Measurements from ENCODE around the gene ZSCAN26. TPM values are rescaled to one million over a fixed set of nuclear protein-coding genes. Genes with fewer than 3 reads are reported as not detected.

ZSCAN26 gene
- total RNA-seq, 1 donor from 2014 or later = 16.9 TPM

GRCh38 chr6:28322661-28323060, 55.7 kb downstream of the ZSCAN26 start:
- no peak for DNase-seq (ENCODE audit: low spot score)

- DNase-seq (ENCODE audit: low spot score) = no peak
Measured at GRCh38 chr6:28323813-28324424, 57.0 kb downstream of the ZSCAN26 start.

GRCh38 chr6:28326371-28326948, 59.5 kb downstream of the ZSCAN26 start:
- DNase-seq (ENCODE audit: low spot score) = no peak

Other genes with a start within 250 kb of the ZSCAN26 start
- 1.6 TPM for gene ZNF165, start 186.6 kb upstream of the ZSCAN26 start, total RNA-seq
- gene ZSCAN16, start 142.5 kb upstream of the ZSCAN26 start, total RNA-seq = 9.9 TPM
- gene ZKSCAN8, start 125.3 kb upstream of the ZSCAN26 start, total RNA-seq = 28.6 TPM
- gene ZSCAN9, start 41.9 kb upstream of the ZSCAN26 start, total RNA-seq = 22.4 TPM
- 6.2 TPM for gene ZKSCAN4, start 14.9 kb upstream of the ZSCAN26 start, total RNA-seq
- 1.4 TPM for gene NKAPL, start 7.8 kb upstream of the ZSCAN26 start, total RNA-seq
- 3.1 TPM for gene PGBD1, start 14.4 kb downstream of the ZSCAN26 start, total RNA-seq
- gene ZSCAN31, start 69.0 kb downstream of the ZSCAN26 start, total RNA-seq = 13.9 TPM
- gene ZKSCAN3, start 82.8 kb downstream of the ZSCAN26 start, total RNA-seq = 8.7 TPM
- 11.1 TPM for gene ZSCAN12, start 132.6 kb downstream of the ZSCAN26 start, total RNA-seq
- 11.2 TPM for gene ZSCAN23, start 176.3 kb downstream of the ZSCAN26 start, total RNA-seq
- gene GPX6, start 248.7 kb downstream of the ZSCAN26 start, total RNA-seq = not detected

Measured in ureter (tissue), 1 donor.